GM19397 (cell line): Measurements from ENCODE around the gene MAP3K4.

Experiments used
- ATAC-seq: cut with Tn5 transposase; IDR thresholded peaks from one replicate; pipeline ENCODE4 v1.9.1; 2021; ENCODE audit warnings: mild to moderate bottlenecking, moderate library complexity; ENCODE audit not compliant: unreplicated experiment

Gene MAP3K4

GRCh38 chr6:161080263-161080970, 88.8 kb downstream of the MAP3K4 start:
- no peak for ATAC-seq

GRCh38 chr6:161082215-161082614, 90.6 kb downstream of the MAP3K4 start:
- ATAC-seq, result peak; percentile 57

GRCh38 chr6:161085246-161085645, 93.7 kb downstream of the MAP3K4 start:
- ATAC-seq, result no peak

GRCh38 chr6:161088676-161089328, 97.2 kb downstream of the MAP3K4 start:
- ATAC-seq, result no peak

GRCh38 chr6:161091151-161091550, 99.6 kb downstream of the MAP3K4 start:
- ATAC-seq, result no peak

GRCh38 chr6:161091972-161092701, 100.6 kb downstream of the MAP3K4 start:
- no peak for ATAC-seq

- no peak for ATAC-seq
Measured at GRCh38 chr6:161094955-161095354, 103.4 kb downstream of the MAP3K4 start.

- ATAC-seq, result no peak
Measured at GRCh38 chr6:161095916-161096315, 104.3 kb downstream of the MAP3K4 start.

- no peak for ATAC-seq
Measured at GRCh38 chr6:161100072-161100471, 108.5 kb downstream of the MAP3K4 start.

- ATAC-seq, result no peak
Measured at GRCh38 chr6:161101517-161101916, 109.9 kb downstream of the MAP3K4 start.

GRCh38 chr6:161103475-161103874, 111.9 kb downstream of the MAP3K4 start:
- no peak for ATAC-seq

GRCh38 chr6:161104966-161105365, 113.4 kb downstream of the MAP3K4 start:
- no peak for ATAC-seq

GRCh38 chr6:161105408-161105807, 113.8 kb downstream of the MAP3K4 start:
- no peak for ATAC-seq

GRCh38 chr6:161107779-161108730, 116.5 kb downstream of the MAP3K4 start:
- ATAC-seq, result no peak

- no peak for ATAC-seq
Measured at GRCh38 chr6:161108916-161109315, 117.3 kb downstream of the MAP3K4 start.

- no peak for ATAC-seq
Measured at GRCh38 chr6:161109366-161109765, 117.8 kb downstream of the MAP3K4 start.

- no peak for ATAC-seq
Measured at GRCh38 chr6:161110028-161110779, 118.6 kb downstream of the MAP3K4 start.

- ATAC-seq, result no peak
Measured at GRCh38 chr6:161111261-161111660, 119.7 kb downstream of the MAP3K4 start.

- ATAC-seq, result no peak
Measured at GRCh38 chr6:161115468-161115867, 123.9 kb downstream of the MAP3K4 start.

GRCh38 chr6:161116554-161116953, 125.0 kb downstream of the MAP3K4 start:
- ATAC-seq, result no peak
